Muscle layer of colon (tissue), 2 donors: ENCODE results near the gene AIRE.

Source experiments
- H3K27ac ChIP-seq: one replicate; pipeline ENCODE4 v1.7.0; 2013; ENCODE audit warnings: low read depth, mild to moderate bottlenecking, low read length, moderate library complexity
- H3K27me3 ChIP-seq, 2 donors: one replicate each; pipeline ENCODE4 v1.7.0; 2013; ENCODE audit warnings: low read length in 2 of 2, mild to moderate bottlenecking in 2 of 2; ENCODE audit not compliant: insufficient read depth in 2 of 2, control insufficient read depth in 1 of 2
- H3K36me3 ChIP-seq: one replicate; pipeline ENCODE4 v1.7.0; 2013; ENCODE audit warnings: mild to moderate bottlenecking, low read length; ENCODE audit not compliant: insufficient read depth
- H3K4me1 ChIP-seq: one replicate; pipeline ENCODE4 v1.7.0; 2013; ENCODE audit warnings: mild to moderate bottlenecking, low read length; ENCODE audit not compliant: insufficient read depth
- H3K4me3 ChIP-seq, 2 donors: one replicate each; pipeline ENCODE4 v1.7.0; 2013; ENCODE audit warnings: low read length in 2 of 2, low read depth in 1 of 2, mild to moderate bottlenecking in 1 of 2, moderate library complexity in 1 of 2
- H3K9ac ChIP-seq: one replicate; pipeline ENCODE4 v1.7.0; 2013; ENCODE audit warnings: low read length
- H3K9me3 ChIP-seq: one replicate; pipeline ENCODE4 v1.7.0; 2013; ENCODE audit warnings: mild to moderate bottlenecking, low read length
- donor health status: abdominal sarcoma.
- donor health status: Adenocarcinoma of cecum.

The AIRE gene

GRCh38 chr21:44259082-44259705, 26.5 kb upstream of the AIRE start:
- H3K27me3 ChIP-seq = no peaks in the 10 kb centered on the region
- H3K4me1 ChIP-seq = no peaks in the 10 kb centered on the region
- H3K9me3 ChIP-seq = no peaks in the 10 kb centered on the region
- no peak overlapping the region for H3K9ac ChIP-seq
- H3K4me3 ChIP-seq = no peak overlapping the region
- no peaks in the 10 kb centered on the region for H3K36me3 ChIP-seq
- no peak overlapping the region for H3K27ac ChIP-seq

GRCh38 chr21:44260066-44260465, 25.6 kb upstream of the AIRE start:
- Histone ChIP-seq H3K4me1 (no peaks in the 10 kb centered on the region), H3K36me3 (no peaks in the 10 kb centered on the region), H3K9ac (no peak overlapping the region), H3K27me3 (no peaks in the 10 kb centered on the region), H3K4me3 (no peak overlapping the region), H3K27ac (no peak overlapping the region), H3K9me3 (no peaks in the 10 kb centered on the region)

GRCh38 chr21:44260791-44261631, 24.7 kb upstream of the AIRE start:
- Histone ChIP-seq H3K9me3 (no peaks in the 10 kb centered on the region), H3K27me3 (no peaks in the 10 kb centered on the region), H3K4me3 (no peak overlapping the region), H3K9ac (no peak overlapping the region), H3K36me3 (no peaks in the 10 kb centered on the region), H3K27ac (no peak overlapping the region), H3K4me1 (no peaks in the 10 kb centered on the region)

GRCh38 chr21:44261675-44262295, 23.9 kb upstream of the AIRE start, which contains the start of gene DNMT3L:
TSS of gene DNMT3L (minus strand) at chr21:44261897. CDS start at chr21:44261259, 638 bp downstream.
- Histone ChIP-seq H3K9me3 (no peaks in the 10 kb centered on the region), H3K36me3 (no peaks in the 10 kb centered on the region), H3K4me1 (no peaks in the 10 kb centered on the region), H3K27ac (no peak within 1 kb of the TSS), H3K4me3 (no peak within 1 kb of the TSS), H3K9ac (no peak within 1 kb of the TSS), H3K27me3 (no peaks in the 10 kb centered on the region)

GRCh38 chr21:44262338-44263056, 23.2 kb upstream of the AIRE start:
- Histone ChIP-seq H3K36me3 (no peaks in the 10 kb centered on the region), H3K9me3 (no peaks in the 10 kb centered on the region), H3K27me3 (no peaks in the 10 kb centered on the region)

GRCh38 chr21:44263221-44263760, 22.4 kb upstream of the AIRE start:
- H3K4me1 ChIP-seq = no peaks in the 10 kb centered on the region
- no peaks in the 10 kb centered on the region for H3K36me3 ChIP-seq
- no peak overlapping the region for H3K4me3 ChIP-seq
- H3K27ac ChIP-seq = no peak overlapping the region
- no peaks in the 10 kb centered on the region for H3K27me3 ChIP-seq
- no peaks in the 10 kb centered on the region for H3K9me3 ChIP-seq
- H3K9ac ChIP-seq = no peak overlapping the region

More at GRCh38 chr21:44262338-44263056, 23.2 kb upstream of the AIRE start:
- Histone ChIP-seq H3K9ac (no peak overlapping the region), H3K4me1 (no peaks in the 10 kb centered on the region), H3K4me3 (no peak overlapping the region), H3K27ac (no peak overlapping the region)

- Histone ChIP-seq H3K36me3 (no peaks in the 10 kb centered on the region), H3K27ac (no peak overlapping the region), H3K4me1 (no peaks in the 10 kb centered on the region), H3K4me3 (no peak overlapping the region), H3K27me3 (no peaks in the 10 kb centered on the region), H3K9ac (no peak overlapping the region), H3K9me3 (no peaks in the 10 kb centered on the region)
These were observed 21.9 kb upstream of the AIRE start for GRCh38 chr21:44263768-44264167.

GRCh38 chr21:44265734-44266270, 19.9 kb upstream of the AIRE start:
- Histone ChIP-seq H3K9me3 (no peaks in the 10 kb centered on the region), H3K9ac (no peak overlapping the region), H3K27ac (no peak overlapping the region), H3K36me3 (no peaks in the 10 kb centered on the region), H3K27me3 (no peaks in the 10 kb centered on the region), H3K4me1 (no peaks in the 10 kb centered on the region), H3K4me3 (no peak overlapping the region)

- Histone ChIP-seq H3K36me3 (no peaks in the 10 kb centered on the region), H3K4me1 (no peaks in the 10 kb centered on the region), H3K27ac (no peak overlapping the region), H3K9me3 (no peaks in the 10 kb centered on the region), H3K27me3 (no peaks in the 10 kb centered on the region), H3K9ac (no peak overlapping the region), H3K4me3 (no peak overlapping the region)
These were observed 18.0 kb upstream of the AIRE start for GRCh38 chr21:44267655-44268142.

GRCh38 chr21:44269090-44269489, 16.6 kb upstream of the AIRE start:
- Histone ChIP-seq H3K9ac (no peak overlapping the region), H3K27ac (no peak overlapping the region), H3K27me3 (no peaks in the 10 kb centered on the region), H3K4me1 (no peaks in the 10 kb centered on the region), H3K9me3 (no peaks in the 10 kb centered on the region), H3K36me3 (no peaks in the 10 kb centered on the region), H3K4me3 (no peak overlapping the region)
